Endometrium (tissue), 2 donors: ENCODE data around the gene NKD2.
A peak's percentile ranks its signal among the peaks of the same experiment; 100 is the strongest.

Experiments used
- FAIRE-seq: peaks from 2 replicates; lab custom pipeline; 2012; peaks lifted over from hg19 to GRCh38; lab: Jason Lieb, UNC
- donor health status: control.
- donor health status: control.

The NKD2 gene

DNA sequence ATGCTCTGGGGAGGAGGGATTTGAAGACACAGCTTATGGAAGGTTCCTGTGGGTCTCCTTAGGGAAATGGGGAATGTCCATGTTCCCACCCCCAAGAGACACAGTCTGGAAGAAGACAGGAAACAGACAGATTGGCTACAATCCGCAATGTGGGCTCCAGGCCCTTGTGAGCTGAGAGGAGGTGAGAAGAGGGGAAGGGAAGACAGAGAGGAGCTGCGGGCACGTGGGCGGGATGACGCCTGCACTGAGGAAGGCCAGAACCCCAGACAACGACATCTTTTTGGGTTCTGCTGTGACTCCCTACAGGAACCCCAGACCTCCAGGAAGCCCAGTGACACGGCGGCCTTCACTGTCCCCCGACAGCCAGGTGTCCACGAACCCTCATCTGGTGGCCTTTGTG, 29.9 kb upstream of the NKD2 start:
- no peak for FAIRE-seq

DNA sequence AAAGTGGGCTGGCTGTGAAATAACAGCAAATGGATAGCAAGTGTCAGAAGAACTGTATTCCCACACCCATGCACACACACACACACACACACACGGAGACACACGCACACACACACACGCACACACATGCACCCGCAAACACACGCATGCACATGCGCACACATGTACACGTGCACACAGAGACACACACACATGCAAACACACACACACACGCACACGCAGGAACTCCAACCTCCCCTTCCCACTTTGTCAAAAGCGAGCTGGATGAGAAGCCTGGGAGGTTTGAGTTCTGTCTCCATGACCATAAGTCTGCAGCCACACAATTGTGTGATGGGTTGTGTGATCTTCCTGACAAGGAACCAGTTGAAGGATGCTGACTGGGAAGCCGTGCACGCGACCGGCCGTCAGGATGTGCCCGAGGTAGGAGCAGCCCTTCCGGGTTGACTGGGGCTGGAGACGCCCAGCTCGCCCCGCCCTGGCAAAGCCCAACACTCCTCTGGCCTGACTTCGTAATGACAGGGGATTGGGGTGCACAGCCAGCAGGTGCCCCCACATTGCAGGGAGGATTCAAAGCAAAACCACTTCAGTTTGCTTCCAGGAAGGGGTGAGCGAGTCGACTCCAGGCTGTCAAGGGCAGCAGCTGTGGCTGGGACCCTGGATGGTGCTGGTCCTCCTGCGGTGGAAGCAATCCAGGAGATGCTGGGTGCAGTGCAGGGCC, 29.3 kb upstream of the NKD2 start:
- no peak for FAIRE-seq

DNA sequence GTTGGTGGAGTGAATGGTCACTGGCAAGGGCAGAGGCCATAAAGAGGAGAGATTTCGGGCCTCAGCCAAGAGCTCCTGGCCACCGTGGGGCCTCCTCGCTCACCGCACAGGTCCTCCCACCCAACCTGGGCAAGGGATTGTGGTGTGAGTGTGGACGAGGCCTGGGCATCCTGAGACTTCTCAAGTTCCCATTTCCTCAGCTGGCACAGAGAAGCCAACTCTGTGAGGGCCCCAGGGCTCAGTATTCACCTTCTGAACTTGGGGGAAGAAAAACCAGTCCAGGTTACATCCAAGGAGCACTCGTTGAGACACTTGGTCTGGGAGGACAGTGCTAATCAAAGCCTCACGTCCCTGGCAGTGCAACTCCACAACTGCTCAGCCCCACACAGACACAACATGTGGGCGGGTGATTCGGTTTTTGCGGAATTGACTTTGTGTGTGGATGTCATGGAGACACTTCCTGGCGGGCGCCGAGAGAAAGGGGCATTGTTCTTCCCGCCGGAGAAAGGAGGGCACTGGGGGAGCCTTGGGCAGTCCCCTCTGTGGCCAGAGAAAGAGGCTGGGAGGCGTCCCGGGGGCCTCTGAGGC, 28.5 kb upstream of the NKD2 start:
- FAIRE-seq = no peak

DNA sequence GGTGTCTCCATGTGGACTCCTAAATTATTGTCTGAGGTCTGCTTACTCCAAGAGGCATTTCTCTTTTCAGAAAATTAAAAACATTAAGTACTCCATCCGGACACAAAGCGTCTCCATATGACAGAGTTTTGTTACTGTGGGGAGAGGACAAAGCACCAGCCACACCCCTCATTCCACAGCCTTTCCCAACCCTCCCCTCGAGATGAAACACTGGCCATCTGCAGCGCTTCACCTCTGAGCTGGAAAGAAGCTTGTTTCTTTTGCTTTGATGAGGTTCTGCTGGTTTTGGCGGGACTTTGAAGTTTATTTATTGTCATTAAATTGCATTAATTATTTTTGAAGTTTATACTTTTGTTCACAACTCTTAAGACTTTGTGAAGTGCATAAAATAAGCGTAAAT, 27.6 kb upstream of the NKD2 start:
- FAIRE-seq = peak; percentile 93

DNA sequence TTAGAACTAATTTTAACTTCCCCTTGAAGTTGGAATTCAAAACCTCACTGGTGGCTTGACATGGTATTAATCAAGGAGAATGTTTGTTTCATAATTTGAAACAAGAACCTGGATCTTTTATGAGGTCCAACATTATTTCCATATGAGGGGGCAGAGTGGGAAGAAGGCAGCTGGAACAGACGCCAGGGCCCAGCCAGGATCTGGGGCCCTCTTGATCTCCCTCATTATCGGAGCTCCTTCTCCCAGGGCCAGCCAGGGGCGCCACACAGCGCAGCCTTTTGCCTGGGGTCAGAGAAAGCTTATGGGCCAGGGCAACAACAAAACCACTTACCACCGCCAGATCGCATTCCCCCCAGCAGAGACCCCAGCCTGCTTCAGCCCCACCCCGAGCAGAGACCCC, 27.1 kb upstream of the NKD2 start:
- no peak for FAIRE-seq

DNA sequence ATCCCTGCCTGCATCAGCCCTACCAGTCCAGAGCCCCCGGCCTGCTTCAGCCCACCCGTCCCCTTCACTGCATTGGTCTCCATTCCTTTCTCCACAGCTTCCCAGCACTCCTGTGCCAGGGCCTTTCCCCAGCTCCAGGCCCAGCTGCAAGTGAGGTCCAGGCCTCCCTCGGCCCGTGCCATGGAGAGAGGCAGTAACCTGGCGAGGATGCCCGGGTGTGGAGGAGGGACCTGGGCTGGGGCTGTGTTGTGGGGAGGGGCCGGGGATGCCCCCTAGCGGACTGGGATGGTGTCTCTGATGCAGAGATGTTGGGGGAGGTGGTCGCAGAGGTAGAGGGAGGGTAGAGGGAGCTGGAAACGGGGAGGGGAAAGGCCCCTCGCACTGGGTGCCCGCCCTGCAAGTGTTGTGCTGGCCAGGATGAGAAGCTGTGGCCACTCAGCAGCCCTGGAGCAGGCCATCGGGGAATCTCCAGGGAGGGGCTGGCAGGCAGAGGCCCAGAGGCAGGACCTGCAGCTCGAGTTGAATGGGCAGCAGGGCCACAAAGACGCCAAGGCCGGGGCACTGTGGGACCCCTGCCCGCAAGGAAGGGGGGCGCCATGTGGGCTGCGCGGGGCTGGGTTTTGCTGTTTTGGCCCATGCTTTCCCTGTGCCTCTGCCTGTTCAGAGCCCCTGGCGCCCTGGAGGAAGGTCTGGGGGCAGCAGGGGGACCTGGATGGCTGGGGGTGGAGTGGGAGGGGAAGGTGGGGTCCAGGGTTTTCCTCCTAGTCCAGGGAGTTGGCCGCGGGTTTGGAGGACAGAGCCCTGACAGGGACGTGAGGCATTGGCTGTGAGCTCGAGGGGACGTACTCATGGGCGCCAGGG, 26.0 kb upstream of the NKD2 start:
- no peak for FAIRE-seq

DNA sequence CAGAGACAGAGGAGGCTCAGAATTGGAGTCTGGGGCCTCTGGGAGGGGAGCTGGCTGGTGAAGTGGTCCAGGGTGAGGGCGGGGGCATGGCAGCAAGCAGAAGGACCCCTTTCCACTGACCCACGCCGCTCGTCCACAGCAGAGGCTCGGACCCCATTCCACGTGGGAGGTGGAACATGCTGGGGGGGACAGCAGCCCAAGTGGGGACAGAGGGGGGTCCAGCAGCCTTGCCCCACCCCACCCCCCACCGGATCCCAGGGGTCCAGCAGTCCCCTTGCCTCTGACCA, 25.4 kb upstream of the NKD2 start:
- no peak for FAIRE-seq

DNA sequence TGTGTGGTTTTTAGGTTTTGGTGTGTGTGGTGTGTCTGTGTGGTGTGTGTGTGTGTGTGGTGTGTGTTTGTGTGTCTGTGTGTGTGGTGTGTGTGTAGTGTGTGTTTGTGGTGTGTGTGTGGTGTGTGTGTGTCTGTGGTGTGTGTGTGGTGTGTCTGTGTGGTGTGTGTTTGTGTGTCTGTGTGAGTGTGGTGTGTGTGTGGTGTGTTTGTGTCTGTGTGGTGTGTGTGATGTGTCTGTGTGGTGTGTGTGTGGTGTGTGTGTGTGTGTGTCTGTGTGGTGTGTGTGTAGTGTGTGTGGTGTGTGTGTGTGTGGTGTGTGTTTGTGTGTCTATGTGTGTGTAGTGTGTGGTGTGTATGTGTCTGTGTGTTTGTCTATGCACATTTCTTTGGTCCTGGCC, 25.0 kb upstream of the NKD2 start:
- no peak for FAIRE-seq

DNA sequence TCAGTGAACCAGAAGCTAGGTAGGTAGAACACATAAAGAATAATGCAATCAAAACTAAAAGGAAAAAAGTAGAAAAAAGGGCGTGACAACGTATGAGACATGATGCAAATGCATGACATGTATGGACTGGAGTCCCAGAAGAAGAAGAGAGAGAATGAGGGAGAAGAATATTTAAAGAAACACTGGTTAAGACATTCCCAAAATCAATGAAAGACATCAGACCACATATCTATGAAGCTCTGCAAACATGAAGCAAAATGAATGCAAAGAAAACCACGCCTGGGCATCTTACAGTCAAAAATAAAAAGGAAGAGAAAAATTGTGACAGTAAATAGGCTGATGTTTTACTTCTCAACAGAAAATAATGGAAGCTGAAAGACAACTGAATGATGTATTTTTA, 23.8 kb upstream of the NKD2 start:
- FAIRE-seq = no peak

DNA sequence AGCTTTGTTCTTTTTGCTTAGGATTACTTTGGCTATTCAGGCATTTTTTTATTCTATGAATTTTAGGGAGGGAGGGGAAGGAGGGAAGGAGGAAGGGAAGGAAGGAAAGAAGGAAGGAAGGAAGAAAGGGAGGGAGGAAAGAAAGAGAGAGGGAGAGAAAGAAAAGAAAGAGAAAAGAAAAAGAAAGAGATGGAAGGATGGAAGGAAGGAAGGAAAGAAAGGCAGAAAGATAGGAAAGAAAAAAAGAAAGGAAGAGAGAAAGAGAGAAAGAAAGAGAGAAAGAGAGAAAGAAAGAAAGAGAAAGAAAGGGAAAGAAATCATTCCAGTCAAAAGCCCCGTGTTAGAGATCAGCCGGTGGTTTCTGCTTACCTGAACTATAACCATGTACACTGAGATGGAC, 20.8 kb upstream of the NKD2 start:
- FAIRE-seq = no peak

DNA sequence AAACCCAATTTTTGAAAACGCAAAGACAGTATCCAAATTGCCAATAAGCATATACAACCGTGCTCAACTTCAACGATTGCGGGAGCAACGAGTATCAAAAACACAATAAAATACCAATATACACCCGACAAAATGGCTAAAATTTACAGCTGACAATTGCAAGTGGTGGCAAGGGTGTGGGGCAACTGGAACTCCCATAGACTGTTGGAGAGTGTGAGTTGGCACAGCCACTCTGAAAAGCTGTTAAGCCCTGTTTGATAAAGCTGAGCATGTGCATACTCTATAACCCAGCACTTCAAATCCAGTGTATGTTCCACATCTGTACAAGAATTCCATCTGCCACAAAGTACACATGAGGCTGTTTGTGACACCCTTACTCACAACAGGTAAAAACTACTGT, 20.3 kb upstream of the NKD2 start:
- no peak for FAIRE-seq

DNA sequence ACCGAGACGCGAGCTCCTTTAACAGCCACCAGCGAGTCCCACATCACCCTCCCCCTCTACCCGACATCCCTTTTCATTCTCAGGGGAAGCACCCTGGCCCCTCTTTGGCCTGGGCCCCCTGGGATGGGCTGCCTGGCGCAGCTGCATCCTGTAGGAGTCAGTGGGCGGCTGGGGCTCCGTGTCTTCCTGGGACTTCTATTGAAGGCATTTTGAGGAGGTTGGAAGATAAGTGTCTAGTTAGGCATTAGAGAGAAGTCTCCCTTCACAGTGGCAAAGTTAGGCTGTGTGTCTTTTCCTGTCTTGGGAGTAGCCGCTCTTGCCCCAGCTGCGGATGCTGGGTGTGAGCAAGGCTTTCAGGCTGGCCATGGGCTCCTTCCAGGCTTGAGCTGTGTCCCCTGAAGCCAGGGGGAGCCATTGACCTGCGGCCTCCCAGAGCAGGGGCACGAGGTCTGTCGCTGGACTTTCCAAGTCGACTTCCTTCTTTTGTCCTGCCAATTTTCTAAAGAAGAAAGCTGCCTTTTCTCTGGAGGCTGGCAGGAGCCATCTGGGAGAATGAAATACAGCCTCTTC, 18.6 kb upstream of the NKD2 start:
- no peak for FAIRE-seq

DNA sequence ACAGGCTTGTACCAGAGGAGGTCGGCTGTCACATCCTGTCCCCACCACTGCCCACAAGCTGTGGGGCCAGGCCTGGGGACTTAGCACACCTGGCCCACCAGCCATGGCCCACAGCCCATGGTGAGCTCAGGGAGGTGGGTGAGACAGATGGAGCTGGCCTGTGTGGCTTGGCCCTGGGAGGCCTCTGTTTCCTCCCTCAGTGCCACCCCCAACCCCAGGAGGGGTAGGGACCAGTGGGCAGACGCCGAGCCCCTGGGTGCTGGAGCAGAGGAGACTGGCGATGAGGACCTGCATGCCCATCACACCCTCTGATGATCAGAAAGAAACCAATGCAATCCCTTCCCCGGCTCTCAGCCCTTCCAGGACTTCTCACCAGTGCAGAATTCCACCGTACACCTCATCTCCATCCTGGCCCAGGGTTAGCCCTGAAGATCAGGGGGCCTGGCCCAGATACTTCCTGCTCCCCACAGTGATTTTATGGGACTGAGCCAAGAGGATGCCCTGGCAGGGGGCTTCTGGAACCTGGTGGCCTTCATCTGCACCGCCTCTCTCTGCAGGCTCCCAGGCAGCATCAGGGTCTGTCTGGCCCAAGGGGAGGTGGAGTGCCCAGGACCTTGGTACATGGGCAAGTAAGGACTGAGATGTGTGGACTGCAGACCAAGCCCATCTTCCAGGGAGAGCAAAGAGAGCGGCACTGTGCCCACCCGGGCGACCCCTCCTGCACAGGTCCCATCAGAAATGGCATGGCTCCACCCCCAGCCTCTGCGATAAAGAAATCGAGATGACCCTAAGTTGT, 16.9 kb upstream of the NKD2 start:
- FAIRE-seq = no peak

DNA sequence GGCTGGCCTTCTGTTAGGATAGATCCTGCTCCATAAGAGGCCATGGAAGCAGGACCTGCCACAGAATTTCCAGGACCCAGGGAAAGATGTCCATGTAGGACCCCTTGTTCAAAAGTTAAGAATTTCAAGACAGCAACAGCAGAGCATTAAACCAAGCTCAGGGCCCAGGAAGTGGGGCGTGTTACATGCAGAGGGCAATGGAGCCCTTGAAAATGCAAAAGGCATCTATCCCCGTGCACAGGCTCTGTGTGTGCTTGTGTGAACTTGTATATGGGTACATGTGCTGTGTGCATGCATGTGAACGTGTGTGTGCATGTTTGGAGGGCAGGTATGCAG, 14.4 kb upstream of the NKD2 start:
- FAIRE-seq = no peak

DNA sequence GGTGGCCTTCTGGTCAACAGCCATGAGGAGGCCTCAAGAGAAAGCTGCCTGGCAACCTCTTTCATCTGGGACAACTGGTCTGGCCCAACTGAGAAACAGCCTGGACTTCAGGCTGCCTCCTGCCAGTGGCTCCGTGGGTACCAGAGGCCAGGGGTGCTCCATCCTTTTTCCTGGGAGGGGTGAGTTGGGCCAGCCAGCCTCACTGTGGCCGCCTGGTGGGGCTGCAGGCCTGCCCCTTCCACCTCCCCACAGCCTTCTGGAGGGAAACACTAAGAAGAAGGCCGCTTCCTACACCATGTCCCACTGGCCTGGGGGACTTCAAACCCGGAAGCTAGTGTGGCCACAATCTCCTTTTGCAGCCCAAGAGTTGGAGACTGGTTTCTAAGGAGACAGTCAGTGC, 13.8 kb upstream of the NKD2 start:
- no peak for FAIRE-seq

DNA sequence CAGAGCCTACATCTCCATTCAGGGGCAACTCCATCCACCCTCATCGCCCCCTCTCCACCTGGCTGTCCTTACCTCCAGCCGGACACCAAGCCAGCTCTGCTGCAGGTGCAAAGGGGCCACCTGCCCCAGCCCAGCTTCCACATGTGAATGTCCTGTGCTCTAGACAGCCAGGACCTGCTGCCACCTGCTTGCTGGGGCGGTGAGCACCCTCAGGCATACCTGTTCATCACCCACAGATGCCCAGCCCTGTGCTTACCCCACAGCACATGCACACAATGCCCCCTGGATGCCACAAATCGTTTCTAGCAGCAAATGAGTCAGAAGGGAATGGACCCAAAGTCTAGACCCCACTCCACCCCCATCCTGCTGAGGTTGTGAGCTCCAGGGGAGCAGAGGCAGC, 13.3 kb upstream of the NKD2 start:
- FAIRE-seq = no peak

DNA sequence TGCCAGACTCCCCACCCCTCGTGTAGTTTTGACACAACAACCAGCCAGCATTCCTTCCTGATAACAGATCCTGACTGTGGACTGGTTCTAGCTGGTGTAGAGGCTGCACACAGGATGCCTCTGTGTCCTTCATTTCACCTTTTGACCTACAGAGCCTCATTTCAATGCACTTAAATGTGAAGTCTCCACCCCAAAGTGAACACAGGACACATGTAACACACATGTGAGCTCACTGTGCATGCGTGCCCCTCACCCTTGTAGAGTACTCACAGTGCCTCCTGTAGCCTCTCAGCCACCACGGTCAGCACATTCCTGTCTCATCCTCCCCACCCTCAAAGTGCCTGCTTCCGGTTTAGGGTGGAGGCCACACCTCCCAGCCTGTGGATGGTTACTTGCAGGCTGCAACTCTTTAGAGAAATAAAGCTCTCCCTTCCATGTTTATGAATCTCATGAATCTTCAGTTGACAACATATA, 11.6 kb upstream of the NKD2 start:
- FAIRE-seq = no peak

DNA sequence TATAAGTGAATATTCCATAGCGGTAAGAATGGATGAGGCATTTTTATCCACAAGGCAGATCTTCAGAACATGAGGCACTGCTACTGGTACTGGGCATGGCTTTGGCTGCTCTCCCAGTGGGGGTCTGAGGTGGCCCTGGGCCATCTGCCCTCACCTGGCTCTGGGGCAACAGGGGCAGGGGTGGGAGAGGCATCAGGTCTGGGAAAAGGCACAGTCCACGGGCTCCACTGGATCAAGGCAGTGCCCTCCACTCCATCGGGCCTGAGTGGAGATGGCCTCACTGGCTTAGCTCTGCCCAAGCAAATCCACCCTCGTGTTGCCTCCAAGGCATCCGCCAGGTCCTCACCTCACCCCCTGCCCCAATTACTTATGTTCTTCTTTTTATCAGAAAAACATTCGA, 10.9 kb upstream of the NKD2 start:
- no peak for FAIRE-seq

DNA sequence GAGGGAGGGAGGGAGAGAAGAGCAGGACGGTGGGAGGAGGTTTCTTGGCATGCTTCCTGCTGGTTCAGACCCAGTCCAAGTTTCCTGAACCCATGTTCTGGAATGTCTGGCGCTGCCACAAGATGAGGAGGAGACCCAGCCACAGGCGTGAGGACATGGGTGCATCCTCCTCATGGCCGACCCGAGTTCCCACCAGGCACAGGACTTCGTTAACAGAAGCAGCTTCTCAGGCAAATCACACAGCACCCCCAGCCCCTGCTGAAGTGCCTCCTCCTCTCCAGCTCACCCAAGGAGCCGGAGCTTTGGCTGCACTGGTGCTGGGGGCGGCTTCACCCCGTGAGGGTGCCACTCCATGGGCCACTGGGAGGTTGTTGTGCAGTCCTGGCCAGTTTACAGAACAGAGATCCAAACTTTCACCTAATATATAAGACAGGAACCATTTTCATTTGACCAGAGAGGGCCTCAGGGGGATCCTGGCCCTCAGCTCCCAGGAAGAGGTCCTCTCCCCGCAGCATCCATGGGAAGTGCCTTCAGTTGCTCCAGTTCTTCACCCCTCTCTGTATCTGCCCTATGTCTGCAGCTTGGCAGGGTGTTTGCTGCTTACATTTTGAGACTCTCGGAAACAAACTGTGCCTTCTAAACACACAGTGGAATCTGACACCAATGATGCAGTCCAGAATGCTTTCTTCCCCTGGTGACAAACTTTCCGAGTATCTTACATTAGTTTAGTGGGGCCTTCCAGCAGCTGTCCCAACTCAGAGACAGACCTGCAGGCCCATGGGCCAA, 10.2 kb upstream of the NKD2 start:
- no peak for FAIRE-seq

DNA sequence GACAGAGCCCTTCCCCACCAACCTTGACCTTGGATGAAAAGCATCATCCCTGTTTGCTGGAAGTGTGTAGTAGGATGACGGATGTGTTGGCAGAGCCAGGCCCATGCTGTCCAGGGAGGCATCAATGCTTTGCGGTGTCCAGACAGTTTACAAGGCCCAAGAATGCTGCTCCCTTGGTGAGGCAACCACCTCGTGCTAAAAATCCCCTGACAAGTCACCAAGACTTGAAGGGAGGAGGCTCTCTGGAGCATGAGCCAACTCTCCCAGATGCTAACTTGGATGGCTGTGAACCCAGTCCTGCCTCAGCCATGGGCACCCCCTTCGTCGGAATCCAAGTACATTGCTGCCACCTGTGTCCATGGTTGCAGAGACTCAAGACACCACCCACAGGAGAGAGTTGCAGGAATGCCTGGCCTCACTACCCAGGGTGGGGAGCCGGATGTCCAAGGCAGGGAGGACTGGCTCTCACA, 9.5 kb upstream of the NKD2 start:
- FAIRE-seq = no peak

DNA sequence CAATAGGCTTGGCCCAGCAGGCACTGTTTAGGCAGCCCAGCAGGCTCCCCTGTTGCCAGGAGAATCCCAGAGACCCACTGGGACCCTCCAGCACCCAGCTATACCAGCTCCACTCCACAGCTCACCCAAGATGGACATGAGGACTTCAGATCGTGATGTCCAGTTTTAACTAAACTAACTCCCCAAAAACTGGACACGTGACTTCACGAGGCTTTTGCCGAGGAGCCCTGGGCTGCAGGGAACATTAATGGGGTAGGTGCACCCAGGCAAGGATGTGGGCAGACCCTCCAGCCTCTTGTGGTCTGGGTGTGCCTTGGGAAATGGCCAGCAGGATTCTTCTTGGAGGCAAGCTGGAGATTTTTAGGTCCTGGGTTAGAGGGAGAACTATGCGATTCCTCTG, 8.9 kb upstream of the NKD2 start:
- FAIRE-seq = no peak

DNA sequence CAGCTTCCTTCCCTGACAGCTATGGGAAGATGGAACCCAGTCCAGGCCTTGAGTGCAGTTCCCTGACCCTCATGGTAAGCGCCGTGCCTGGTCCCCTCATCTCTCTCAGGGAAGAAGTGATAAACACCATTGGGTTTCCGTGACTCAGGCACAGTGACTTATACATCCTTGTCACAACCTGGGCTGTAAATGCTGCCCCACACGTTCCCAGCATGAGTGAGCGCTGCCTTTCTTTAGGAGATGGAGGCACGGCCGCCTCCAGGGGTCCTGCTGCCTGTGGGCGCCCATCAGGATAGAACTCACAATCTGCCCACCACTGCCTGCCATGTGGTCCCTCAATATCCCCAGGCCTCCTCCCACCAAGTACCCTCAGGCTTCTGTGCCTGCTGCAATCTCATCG, 8.3 kb upstream of the NKD2 start:
- no peak for FAIRE-seq
